HG02981 (cell line): Measurements from ENCODE around the gene BMP4.

Experiments
- ATAC-seq: cut with Tn5 transposase; IDR thresholded peaks from one replicate; pipeline ENCODE4 v1.9.1; 2021; ENCODE audit warnings: mild to moderate bottlenecking, moderate library complexity; ENCODE audit not compliant: unreplicated experiment

The BMP4 gene

GRCh38 chr14:53967606-53968005, 11.0 kb upstream of the BMP4 start:
- ATAC-seq = no peak

- no peak for ATAC-seq
Measured at GRCh38 chr14:53964249-53964648, 7.6 kb upstream of the BMP4 start.

DNA sequence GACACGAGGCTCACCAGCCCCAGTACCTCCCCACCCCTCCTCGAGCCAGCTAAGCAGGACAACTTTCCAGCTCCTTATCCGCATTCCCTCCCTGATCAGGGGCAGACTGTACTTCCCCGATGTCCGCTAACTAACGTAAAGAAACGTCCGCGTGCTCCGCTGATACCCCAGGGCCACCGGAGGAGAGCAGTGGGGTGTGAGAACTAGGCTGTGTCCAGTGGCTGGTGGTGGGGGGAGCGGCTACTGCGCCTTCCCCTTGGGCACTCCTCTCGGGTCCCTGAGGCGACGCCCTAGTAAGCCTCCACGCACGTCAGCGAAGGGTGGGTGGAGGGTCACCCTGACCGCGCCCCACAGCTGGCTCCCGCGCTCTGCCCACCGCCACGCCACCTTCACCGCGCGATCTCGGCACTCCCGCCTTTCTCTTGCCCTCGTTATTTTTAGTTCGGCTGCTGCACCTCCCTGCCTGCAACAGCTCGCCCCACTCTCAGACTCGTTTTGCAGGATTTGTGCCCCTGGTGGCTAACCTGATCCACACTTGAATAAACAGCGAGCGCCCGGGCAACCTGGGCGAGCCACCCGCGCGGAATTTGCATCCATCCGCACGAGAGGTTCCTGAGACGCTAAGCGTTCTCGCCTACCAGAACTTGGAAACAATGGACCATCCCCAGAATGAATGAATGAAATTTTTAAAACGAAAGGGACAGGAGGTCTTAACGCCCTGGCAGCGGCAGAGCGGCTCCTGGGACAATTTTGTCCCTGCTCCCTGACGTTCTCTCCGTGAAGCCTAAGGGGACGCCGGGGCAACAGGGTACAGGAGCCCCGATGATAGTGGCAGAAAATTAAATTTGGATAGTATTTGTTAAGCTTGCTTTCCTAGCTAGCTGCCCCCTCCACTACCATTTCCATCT, 6.9 kb upstream of the BMP4 start:
- no peak for ATAC-seq

- ATAC-seq = no peak
Measured at GRCh38 chr14:53962953-53963319, 6.3 kb upstream of the BMP4 start.

DNA sequence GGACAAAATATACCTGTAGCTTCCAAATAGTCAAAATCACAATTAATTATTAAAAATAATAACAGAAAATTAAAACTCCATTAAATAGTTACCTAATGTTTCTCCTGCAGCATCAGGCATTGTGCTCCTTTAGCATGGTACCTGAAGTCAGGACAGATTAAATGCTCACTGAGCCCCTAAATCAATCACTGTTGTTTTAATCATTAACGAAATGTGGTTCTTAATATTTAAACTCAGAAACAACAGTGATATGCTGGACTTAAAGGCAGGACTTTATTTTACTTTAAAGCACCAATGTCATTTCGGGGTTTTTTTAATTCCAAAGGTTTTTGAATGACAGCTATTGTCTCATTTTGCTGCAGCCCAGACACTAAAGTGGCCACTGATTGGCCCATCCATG, 2.0 kb upstream of the BMP4 start:
- no peak for ATAC-seq

- no peak for ATAC-seq
Measured at GRCh38 chr14:53957739-53958138, 1.1 kb upstream of the BMP4 start.

DNA sequence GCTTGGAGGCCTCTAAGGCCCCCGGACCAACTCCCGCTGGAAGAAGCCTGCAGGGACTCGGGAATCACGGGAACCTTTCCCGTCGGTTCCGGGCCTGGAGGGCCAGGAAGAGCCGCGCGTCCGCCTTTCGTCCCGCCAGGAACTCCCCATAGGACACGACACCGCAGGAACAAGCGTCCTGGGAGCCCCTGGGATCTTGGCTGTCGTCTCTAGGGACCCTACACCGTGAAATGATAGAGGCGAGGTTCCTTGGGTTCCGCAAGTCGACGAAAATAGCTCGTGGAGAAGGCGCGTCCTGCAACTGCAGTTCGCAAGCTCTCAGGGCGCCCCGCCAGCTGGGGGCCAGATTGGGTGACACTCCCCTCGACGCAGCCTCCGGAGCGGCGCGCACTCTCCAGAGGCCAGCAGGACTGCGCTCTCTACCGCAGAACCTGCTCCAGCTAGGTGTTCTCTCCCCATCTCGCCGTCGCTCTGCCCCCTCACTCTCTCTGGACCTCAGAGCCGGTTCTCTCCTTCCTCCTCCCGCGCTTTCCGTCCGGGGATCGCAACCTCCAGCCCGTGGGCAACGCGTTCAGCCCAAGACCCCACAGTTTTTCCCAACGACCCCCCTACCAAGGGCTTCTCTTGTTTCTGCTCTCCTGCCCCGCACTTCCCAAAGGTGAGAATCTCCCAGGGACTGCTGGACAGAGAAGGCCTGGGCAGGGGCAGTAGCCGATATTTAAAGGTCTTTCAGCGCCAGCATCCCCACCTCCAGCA, 776 bp downstream of the BMP4 start:
- no peak for ATAC-seq

DNA sequence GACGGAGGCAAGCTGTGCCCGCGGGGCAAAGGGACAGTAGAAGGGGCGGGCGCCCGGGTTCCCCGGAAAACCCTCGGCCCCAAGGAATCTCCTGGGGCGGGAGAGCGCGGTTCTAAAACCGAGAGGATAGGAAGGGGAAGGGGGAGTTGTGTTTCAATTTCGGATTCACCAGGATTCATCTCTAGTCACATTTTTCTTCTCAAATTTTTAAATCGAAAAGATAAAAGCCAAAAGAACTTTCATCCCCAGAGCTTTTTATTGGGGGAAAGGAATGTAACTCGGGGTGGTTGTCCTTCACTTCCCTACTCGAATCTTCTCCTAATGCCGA, 1.4 kb downstream of the BMP4 start:
- ATAC-seq = no peak

DNA sequence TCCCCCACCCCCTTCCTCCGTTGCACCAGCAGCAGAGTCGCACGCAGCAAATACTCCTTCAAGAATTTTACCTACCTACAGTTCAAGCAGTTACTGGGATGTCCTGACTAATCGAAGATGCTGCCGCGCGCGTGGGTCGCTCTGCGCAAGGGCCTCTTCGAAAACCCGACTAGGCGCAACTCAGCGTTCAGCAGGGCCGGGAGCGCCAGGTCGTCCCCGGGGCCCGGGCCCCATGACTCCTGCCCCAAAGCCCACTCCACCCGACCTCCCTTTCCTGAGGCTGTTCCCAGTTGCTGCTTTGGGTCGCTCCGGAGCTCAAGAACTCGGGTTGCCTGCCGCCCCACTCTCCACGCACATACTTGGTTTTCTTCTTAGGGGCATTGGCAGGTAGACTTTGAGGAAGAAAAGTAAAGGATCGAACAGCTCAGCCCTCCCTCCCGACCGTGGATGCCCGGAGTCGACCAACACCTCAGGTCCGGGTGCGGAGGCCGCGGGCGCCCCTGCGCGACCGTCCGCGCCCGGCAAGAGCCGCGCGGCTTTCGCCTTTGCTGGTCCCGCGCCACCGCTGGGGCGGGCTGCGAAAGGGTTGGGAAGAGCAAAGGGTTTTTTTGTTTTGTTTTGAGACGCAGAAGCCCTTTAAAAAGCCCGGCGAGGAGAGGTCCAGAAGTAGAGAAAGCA, 1.9 kb downstream of the BMP4 start:
- no peak for ATAC-seq

DNA sequence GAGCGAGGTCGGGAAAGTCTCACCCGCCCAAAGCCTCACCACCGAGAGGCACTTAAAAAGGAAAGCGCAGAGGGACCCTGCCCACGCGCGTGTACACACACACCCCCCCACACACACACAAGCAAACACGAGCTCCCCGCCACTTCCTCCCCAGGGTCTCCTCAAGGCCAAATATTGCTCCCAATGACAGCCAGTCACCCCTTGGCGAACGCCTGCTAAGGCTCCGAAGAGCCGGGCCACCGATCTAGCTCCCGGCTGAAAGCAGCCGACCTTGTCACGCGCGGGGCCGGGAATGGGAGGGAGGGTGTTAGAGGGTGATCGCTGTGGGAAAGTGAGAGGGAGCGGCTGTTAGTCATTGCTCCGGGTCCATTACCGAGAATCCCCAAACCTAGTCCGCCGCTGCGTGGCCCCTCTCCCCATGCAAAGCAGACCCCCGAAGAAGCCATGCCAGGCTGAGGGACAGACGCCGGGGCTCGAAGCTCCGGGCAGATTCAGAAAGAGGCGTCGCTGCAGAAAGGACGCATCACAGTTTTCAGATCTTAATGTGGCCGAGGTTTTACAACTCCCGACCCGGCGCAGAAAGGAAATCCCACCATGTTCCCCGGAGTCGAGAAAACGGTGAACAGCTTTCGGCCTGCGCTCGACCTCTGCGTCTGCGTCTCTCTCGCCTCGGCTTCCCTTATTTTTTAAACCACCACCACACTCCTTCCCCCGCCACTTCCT, 2.6 kb downstream of the BMP4 start:
- ATAC-seq = no peak

DNA sequence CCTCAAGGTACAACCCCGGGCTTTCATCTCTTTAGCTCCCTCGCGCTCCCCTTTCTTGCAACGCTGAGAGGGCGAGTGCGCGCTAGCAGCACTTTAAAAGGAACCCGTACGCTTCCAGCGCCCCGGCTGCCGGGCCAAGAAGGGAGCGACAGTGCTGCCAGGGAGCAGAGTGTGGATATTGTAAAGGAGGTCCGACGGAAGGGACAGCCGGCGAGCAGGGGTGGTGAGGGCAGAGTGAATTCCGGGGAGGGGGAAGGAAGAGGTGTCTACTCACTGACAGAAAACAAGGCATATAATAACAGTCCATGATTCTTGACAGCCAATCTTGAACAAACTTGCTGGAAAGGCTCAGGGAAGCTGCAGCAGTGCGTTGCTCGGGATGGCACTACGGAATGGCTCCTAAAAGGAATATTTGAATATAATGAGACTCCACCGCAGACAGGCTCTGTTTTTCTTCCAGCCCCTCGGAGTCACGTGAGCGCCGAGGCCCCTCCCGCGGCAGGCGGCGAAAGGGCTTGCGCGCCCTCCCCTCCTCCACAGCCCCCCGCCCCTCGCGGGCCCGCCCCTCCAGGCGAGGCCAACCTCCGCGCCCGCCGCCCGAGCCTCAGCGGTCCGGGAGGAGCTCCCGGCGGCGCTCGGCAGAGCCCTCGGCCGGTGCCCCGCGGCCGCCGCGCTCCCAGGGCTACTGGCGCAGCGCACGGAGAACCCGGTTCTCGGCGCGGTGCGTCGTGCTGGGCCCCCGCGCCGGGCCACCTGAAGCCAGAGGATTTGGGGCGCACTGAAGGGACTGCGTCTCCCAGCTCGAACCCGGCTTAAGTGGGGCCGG, 3.4 kb downstream of the BMP4 start:
- ATAC-seq = no peak

DNA sequence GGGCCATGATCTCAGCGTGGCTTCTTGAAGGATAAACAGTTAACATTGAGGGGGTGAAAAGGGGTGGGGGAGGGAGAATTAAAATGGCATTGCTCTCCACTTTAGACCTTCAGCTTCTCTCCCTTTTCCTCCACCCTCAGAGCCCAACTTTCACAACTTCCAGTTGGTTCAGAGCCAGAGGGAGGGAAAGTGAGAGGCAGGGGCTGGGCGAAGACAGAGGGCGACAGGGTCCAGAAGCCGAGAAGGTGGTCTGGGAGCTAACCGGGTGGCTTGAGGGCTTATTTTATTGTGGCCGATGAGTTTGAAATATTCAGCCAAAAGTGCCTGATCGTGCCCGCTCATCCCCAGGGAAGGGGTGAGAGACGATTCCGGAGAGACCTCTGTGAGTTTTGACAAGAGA, 4.1 kb downstream of the BMP4 start:
- ATAC-seq = no peak

GRCh38 chr14:53951627-53952303, 4.9 kb downstream of the BMP4 start:
- ATAC-seq = no peak

- ATAC-seq = no peak
Measured at GRCh38 chr14:53951243-53951626, 5.4 kb downstream of the BMP4 start.

- no peak for ATAC-seq
Measured at GRCh38 chr14:53950031-53950793, 6.4 kb downstream of the BMP4 start.

GRCh38 chr14:53949201-53949600, 7.4 kb downstream of the BMP4 start:
- ATAC-seq = no peak

DNA sequence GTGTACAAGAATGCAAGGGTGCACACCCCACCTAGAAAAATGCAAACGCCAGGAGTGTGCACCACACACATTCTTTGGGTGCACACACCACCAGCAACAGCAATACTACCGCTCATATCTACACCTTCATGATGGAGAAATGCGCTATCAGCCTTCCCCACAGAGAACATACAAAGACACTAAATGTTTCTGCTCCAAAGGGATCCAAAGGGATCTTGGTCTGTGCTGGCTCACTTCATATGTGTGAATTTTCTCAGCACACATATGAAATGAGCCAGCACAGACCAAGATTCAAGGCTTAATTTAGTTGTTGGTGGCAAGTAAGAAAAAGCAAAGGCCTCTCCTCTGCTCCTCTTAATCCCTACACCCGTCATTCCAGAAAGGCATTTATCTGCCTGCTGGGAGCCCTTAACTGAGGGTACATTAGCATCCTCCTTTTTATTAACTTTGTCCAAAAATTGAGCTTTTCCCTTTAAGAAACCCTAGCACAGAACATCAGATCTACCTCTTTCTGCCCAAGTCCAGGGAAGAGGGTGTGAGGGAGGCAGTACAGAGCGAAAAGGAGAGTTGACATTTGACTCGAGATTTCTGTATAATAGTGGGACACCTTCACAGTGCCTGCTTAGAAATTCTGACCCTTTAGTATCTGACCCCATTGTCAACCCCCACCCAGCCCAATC, 8.3 kb downstream of the BMP4 start:
- no peak for ATAC-seq

GRCh38 chr14:53947452-53948204, 9.0 kb downstream of the BMP4 start:
- ATAC-seq = no peak
